Left kidney (tissue), 8 donors: Measurements from ENCODE around the gene ZNF383. TPM values are rescaled to one million over a fixed set of nuclear protein-coding genes. Genes with fewer than 3 reads are reported as not detected.
A peak's percentile ranks its signal among the peaks of the same experiment; 100 is the strongest.
"Not testable (repeated sequence)": the region's sequence is repeated elsewhere in the genome, so short reads cannot be mapped to it uniquely, and the experiment has no call there.

Experiments
- DNase-seq: peaks from one replicate; pipeline ENCODE4 v3.0.0-alpha.2; 2013
- long read RNA-seq, 8 donors: transcript quantifications; one replicate each; lab custom pipeline, GENCODE V29; 2026
- polyA plus RNA-seq: library from polyadenylated mRNA; unstranded; fragments of 120-200 nt; gene quantifications from one replicate; pipeline ENCODE4 v1.2.1, GENCODE V29; 2013; ENCODE audit not compliant: insufficient read length

The ZNF383 gene
- polyA plus RNA-seq, result 15.5 TPM
- long read RNA-seq, donor 1, partial matches to known transcripts, result 0 of 1 reads
- long read RNA-seq, donor 1, other reads (novel, unspliced or antisense), result 0 of 1 reads
- long read RNA-seq, donor 2, partial matches to known transcripts, result 0 of 1 reads
- long read RNA-seq, donor 2, other reads (novel, unspliced or antisense), result 0 of 1 reads
- long read RNA-seq, donor 3, result 0 reads
- long read RNA-seq, donor 4, result 0 reads
- long read RNA-seq, donor 5, result 0 reads
- long read RNA-seq, donor 6, result 0 reads
- long read RNA-seq, donor 7, partial matches to known transcripts, result 0 of 1 reads
- long read RNA-seq, donor 7, other reads (novel, unspliced or antisense), result 0 of 1 reads
- long read RNA-seq, donor 8, result 0 reads

- peak; percentile 93 for DNase-seq
Observed at GRCh38 chr19:37217775-37218591, at the start of gene ZNF383. Gene ZNF383, plus strand, starts transcription at chr19:37218214. Its CDS starts 12,240 bp downstream, at chr19:37230454.

DNA sequence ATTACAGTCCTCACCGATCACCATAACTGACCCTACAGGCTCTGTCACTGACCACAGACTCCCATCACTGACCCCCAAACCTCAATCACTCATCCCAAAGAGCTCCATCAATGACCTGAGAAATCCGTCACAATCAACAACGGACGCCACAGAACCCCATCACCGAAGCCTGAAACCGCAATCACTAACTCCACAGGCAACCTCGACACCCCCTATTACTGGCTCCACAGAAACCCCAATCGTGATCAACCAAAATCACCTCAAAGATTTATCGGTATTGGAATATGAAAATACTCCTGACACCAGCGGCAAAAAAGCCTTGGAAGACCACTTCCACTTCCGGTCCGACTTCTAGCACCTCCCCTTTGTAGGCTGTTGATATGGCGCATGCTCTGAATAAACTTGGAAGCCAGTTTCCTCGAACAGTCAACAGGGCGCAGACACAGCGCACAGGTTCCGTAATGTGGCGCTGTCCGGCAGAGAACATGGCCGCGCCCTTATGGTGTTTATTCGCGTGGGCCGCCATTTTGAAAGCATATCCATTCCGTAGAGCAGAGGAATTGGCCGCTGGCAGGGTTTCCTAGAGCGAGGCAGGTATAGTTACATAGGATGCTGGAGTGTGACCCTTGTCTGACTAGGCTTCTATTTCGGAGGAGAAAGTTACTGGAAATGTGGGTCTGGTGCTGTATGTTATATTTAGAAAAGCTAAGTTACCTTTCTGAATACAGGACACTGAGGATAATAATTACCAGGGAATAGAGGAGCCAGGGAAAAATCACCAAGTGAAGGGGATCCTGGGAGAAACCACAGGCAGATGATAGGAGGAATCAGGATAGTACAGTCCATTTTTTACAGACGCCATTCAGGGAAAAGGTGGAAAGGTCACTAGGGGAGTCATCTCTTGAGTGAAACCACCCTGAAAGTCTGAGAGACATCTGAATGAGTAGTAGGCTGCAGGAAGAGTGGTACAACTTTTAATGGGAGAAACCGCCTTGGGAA is 45.3 kb upstream of the ZNF383 start, which contains the start of gene ZNF585A:
Gene ZNF585A, minus strand, starts transcription at position 328 of the 999 bp plus-strand sequence. CDS start 2,785 bp downstream, outside the sequence.
- peak; percentile 97 for DNase-seq

DNA sequence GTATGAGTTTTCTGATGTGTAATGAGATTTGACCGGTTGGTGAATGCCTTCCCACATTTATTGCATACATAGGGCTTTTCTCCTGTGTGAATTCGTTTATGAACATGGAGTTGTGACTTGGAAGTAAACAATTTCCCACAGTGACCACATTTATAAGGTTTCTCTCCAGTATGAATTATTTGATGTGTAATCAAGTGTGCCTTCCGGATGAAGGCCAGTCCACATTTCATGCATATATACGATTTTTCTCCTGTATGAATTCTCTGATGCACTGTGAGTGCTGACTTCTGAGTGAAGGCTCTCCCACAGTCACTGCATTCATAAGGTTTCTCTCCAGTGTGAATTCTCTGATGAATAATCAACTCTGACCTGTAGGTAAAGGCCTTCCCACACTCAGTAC is 31.9 kb upstream of the ZNF383 start:
- not testable (repeated sequence) for DNase-seq

- DNase-seq, result not testable (repeated sequence)
Observed at GRCh38 chr19:37195248-37195647, 22.8 kb upstream of the ZNF383 start.

GRCh38 chr19:37197115-37197514 is 20.9 kb upstream of the ZNF383 start:
- not testable (repeated sequence) for DNase-seq

DNA sequence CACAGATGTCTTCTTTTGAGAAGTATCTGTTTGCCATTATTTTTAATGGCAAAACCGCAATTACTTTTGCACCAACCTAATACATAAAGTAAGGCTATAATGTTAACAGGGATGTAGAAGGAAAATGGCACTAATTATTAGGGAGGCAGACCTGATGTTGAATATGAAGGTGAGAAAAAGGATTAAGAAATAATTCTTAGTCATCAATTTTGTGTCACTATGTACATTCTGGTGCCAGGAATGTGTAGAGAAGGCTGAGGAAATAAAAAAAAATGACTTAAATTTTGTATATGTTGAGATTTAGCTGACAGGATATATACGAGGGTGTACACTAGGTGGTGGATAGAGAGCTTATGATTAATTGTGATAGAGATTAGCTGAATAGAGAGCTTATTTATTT is 20.2 kb upstream of the ZNF383 start:
- no peak for DNase-seq

GRCh38 chr19:37217480-37217774 is 587 bp upstream of the ZNF383 start:
- DNase-seq, result no peak

- no peak for DNase-seq
Observed at GRCh38 chr19:37218592-37218935, 550 bp downstream of the ZNF383 start.

GRCh38 chr19:37220383-37220782 is 2.4 kb downstream of the ZNF383 start:
- DNase-seq, result no peak

DNA sequence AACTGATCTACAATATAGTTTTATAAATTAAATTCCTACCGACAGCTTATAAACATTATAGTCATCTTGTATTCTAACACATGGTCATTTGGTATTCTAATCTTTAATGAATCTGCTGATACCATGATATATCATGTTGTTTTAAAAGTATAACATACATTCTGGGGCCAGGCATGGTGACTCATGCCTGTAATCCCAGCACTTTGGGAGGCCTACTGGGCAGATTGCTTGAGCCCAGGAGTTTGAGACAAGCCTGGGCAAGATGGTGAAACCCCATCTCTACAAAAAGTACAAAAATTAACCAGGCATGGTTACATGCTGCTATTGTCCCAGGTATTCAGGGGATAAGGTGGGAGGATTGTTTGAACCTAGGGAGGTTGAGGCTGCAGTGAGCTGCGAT is 3.1 kb downstream of the ZNF383 start:
- no peak for DNase-seq

DNA sequence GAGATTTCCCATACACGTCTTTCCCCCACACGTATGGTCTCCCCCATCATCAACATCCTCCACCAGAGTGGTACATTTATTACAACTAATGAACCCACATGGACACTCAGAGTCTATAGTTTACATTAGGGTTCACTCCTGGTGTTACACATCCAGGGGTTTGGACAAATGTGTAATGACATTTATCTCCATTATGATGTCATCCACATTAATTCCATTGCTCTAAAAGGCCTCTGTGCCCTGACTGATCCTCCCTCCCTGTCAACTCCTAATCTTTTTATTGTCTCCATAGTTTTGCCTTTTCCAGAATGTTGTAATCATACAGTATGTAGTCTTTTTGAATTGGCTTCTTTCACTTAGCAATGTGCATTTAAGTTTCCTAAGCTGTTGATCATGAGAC is 8.2 kb downstream of the ZNF383 start:
- DNase-seq, result no peak

DNA sequence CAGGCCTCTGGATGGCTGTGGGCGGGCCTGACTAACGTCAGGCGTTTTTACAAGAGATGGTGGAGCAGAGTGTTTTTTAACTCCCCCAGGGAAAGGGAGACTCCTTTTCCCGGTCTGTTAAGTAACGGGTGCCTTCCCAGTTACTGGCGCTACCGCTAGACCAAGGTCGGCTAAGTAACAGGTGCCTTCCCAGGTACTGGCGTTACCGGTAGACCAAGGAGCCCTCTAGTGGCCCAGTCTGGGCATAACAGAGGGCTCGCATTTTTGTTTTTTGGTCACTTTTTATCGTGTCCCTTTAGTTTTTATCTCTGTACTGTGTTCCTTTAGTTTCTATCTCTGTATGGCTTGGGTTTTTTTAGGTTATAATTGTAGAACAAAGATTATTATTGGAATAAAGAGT is 10.0 kb downstream of the ZNF383 start:
- peak; percentile 51 for DNase-seq

- no peak for DNase-seq
Observed at GRCh38 chr19:37243206-37243632, 25.2 kb downstream of the ZNF383 start.

DNA sequence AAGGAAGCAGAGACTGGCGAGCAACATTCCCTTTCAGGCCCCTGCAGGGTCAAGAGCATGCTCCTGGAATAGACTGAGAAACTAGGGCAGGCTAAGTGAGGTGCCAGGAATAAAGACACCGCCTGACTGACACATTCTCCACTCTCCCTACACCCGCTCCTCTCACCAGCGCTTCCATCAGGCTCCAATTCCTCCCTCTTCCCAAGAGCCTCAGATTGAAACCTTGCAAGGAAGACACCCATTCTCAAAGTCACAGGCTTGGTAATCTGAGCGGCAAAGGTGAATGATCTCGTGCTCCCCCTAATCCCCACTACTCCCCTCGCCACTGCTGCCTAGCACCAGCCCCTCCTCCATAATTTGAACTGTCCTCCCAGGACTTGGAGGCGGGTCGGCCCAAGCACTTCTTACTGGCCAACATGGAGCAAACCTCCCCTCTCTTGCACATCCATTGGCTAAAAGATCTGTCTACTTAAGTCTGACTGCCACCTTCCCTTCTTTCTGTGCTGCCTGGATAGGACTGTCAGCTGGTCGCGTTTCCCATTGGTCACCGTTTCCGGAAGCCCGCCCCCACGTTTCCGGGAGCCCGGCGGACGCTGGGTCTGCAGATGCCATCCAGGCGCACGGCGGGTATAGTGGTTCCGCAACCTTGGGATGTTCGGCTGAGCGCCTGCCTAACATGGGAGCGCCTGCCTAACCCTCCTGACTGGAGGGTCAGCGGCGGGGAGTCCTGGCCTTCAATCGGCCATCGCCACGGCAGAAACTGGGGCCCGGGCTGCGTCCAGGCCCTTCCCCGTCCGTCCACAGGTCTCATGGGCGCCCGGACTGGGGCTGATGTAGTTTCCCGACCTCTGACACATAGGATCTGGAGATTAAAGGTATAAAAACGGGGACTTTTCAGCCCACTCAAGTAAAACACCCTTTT is 33.6 kb downstream of the ZNF383 start:
- DNase-seq, result peak; percentile 89

DNA sequence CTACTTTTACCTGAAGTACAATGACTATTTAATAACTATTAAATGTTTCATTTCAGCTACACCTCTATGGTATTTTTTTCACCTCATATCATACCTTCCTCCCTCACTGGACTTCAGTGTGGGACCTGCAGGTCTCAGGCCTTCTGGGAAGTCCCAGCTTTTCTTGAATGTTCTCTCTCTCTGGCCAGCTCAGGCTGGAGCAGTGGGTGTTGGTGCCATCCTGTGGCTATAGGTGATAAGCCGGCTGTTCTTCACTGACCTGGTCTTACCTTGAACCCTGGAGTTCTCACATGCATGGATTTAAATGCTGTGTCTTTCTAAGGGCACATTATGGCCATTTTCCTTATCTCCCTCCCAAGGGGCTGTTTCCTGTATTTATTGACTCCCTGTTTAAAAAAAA is 45.0 kb downstream of the ZNF383 start:
- DNase-seq, result not testable (repeated sequence)

DNA sequence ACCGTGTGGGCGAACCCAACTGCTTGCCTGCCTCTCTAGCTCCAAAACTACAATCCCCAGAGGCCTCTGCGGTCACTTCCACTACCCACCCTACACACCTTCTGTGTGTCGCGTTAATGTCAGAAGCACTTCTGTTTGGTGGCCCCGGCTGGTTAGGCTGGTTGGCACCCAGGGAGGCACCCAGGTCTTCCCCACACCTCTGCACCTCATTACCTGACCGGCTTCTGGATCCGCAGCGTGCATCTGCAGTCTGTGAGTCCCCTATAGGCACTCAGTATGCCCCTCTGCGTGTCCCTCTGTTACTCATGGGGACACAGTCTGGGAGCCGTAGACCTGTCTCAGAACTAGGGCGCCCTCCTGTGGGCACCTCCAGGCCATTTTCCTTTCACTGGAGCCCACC is 49.0 kb downstream of the ZNF383 start:
- not testable (repeated sequence) for DNase-seq

DNA sequence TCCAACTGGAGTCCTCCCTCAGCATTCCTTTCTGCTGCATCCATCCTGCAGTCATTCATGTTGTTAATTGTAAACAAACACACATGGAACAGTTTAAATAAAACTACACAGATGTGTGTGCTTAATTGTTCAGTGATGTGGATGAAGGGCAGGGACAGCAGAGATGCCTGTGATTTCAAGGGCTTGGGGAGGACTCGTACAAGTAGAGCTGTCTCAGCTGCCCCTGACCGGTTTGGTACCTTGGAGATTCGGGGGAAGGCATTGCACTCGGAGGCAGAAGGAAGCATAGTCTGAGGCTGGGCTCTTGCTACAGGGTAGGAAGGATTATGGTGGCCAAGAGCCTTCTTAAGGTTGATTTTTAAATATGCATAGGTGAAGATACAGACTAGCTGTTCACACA is 49.7 kb downstream of the ZNF383 start:
- DNase-seq, result not testable (repeated sequence)

- DNase-seq, result not testable (repeated sequence)
Observed at GRCh38 chr19:37280656-37281055, 62.6 kb downstream of the ZNF383 start.

GRCh38 chr19:37284020-37284419 is 66.0 kb downstream of the ZNF383 start:
- DNase-seq, result not testable (repeated sequence)

- not testable (repeated sequence) for DNase-seq
Observed at GRCh38 chr19:37289229-37289628, 71.2 kb downstream of the ZNF383 start.
